Glutamatergic neuron (in vitro differentiated cells): Measurements from ENCODE around the gene MT1HL1. TPM values are rescaled to one million over a fixed set of nuclear protein-coding genes. Genes with fewer than 3 reads are reported as not detected.

Source experiments
- DNase-seq: peaks from one replicate; pipeline ENCODE4 v3.0.0; 2022
- H3K27ac Mint-ChIP-seq: one replicate; pipeline ENCODE4 v1.8.0; 2020; ENCODE audit warnings: mild to moderate bottlenecking, mixed read lengths, inconsistent platforms; ENCODE audit not compliant: unreplicated experiment
- H3K27me3 Mint-ChIP-seq: one replicate; pipeline ENCODE4 v1.8.0; 2020; ENCODE audit warnings: mild to moderate bottlenecking, moderate library complexity, mixed read lengths, inconsistent platforms; ENCODE audit not compliant: unreplicated experiment
- H3K36me3 Mint-ChIP-seq: one replicate; pipeline ENCODE4 v1.8.0; 2020; ENCODE audit warnings: mild to moderate bottlenecking, mixed read lengths, inconsistent platforms; ENCODE audit not compliant: unreplicated experiment
- H3K4me1 Mint-ChIP-seq: one replicate; pipeline ENCODE4 v1.8.0; 2020; ENCODE audit warnings: mild to moderate bottlenecking, low read depth, mixed read lengths, inconsistent platforms; ENCODE audit not compliant: unreplicated experiment
- H3K4me3 Mint-ChIP-seq: one replicate; pipeline ENCODE4 v1.8.0; 2020; ENCODE audit warnings: mild to moderate bottlenecking, mixed read lengths, inconsistent platforms; ENCODE audit not compliant: unreplicated experiment
- H3K9me3 Mint-ChIP-seq: one replicate; pipeline ENCODE4 v1.8.0; 2020; ENCODE audit warnings: mild to moderate bottlenecking, moderate library complexity, mixed read lengths, inconsistent platforms; ENCODE audit not compliant: unreplicated experiment
- total RNA-seq: library from RNA; stranded (reverse); fragmentation: NEBNext Ultra II Directional; extraction: Animal tissue kit (Norgen Biotek cat#: 25700); gene quantifications from one replicate; pipeline ENCODE4 v1.2.1, GENCODE V29; 2021; ENCODE audit not compliant: unreplicated experiment
- TF ChIP-seq, protein P1 (sequence below): fragments of 200-600 bp; sonication (generic); IDR thresholded peaks from one replicate; pipeline ENCODE4 v1.5.0; 2021; ENCODE audit not compliant: partially characterized antibody, unreplicated experiment

Gene MT1HL1
- total RNA-seq, 1 donor from 2014 or later, result not detected

DNA sequence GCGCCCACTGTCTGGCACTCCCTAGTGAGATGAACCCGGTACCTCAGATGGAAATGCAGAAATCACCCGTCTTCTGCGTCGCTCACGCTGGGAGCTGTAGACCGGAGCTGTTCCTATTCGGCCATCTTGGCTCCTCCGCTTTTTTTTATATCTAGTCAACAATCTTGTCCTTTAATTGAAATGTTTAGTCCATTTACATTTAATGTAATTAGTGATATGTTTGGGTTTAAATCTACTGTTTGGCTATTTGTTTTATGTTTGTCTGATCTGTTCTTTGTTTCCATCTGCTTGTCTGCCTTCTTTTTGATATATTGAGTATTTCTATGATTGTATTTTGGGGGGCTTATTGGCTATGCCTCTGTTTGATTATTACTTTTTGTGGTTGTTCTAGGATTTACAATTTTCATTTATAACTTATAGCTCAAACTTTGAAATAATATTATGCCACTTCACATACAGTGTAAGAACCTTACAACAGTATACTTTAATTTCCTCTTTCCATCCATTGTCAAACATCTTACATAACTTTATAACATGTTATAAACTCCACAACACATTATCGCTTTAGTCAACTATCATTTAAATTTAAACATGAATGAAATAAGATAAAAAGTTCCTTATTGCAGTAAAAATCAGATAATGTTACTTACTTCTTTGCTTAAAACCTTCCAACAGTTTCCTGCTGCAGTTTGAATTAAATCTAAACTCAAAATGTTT is 21.3 kb upstream of the MT1HL1 start:
- no peak for DNase-seq
- H3K36me3 Mint-ChIP-seq, result peaks cover 5% of the 10 kb centered on the region
- H3K27me3 Mint-ChIP-seq, result peaks cover 2% of the 10 kb centered on the region
- peaks cover 3% of the 10 kb centered on the region for H3K9me3 Mint-ChIP-seq
- H3K4me1 Mint-ChIP-seq, result no peaks in the 10 kb centered on the region
- no peak overlapping the region for H3K27ac Mint-ChIP-seq
- TF ChIP-seq, protein P1, sequence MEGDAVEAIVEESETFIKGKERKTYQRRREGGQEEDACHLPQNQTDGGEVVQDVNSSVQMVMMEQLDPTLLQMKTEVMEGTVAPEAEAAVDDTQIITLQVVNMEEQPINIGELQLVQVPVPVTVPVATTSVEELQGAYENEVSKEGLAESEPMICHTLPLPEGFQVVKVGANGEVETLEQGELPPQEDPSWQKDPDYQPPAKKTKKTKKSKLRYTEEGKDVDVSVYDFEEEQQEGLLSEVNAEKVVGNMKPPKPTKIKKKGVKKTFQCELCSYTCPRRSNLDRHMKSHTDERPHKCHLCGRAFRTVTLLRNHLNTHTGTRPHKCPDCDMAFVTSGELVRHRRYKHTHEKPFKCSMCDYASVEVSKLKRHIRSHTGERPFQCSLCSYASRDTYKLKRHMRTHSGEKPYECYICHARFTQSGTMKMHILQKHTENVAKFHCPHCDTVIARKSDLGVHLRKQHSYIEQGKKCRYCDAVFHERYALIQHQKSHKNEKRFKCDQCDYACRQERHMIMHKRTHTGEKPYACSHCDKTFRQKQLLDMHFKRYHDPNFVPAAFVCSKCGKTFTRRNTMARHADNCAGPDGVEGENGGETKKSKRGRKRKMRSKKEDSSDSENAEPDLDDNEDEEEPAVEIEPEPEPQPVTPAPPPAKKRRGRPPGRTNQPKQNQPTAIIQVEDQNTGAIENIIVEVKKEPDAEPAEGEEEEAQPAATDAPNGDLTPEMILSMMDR, result no peak
- no peak overlapping the region for H3K4me3 Mint-ChIP-seq

DNA sequence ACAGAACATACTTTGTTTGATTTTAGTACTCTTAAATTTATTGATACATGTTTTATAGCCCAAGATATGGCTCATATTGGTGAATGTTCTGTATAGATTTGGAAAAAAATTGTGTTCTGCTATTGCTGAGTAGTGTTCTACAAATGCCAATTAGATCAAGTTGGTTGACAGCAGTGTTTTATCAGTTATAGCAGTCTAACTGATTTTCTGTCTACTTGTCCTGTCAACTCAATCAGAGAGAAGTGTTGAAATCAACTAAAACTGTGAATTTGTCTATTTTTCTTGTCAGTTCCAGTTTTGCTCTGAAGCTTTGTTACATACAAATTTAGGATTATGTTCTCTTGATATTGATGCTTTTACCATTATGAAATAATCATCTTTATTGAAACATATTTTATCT is 14.7 kb upstream of the MT1HL1 start:
- no peak overlapping the region for H3K4me3 Mint-ChIP-seq
- no peak overlapping the region for H3K27ac Mint-ChIP-seq
- no peaks in the 10 kb centered on the region for H3K36me3 Mint-ChIP-seq
- DNase-seq, result no peak
- no peaks in the 10 kb centered on the region for H3K27me3 Mint-ChIP-seq
- H3K9me3 Mint-ChIP-seq, result no peaks in the 10 kb centered on the region
- TF ChIP-seq, protein P1, result no peak
- no peaks in the 10 kb centered on the region for H3K4me1 Mint-ChIP-seq

DNA sequence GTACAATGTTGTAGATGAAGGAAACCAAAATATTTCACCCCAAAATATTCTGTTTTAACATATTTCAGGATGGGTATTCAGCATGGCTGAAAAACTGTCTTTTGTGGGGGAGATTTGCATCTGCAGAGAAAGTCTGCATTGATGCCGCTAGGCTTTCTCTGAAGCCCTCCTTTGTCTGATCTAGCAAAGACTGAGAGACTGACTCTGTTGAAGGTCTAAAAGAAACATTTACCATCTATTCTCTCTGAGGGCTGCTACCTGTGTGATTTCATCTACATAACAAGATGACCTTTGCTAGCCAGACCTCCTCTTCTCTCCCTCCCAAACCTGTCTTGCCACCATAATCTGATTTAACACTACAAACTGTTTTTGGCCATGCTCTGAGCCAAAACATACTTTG is 12.4 kb upstream of the MT1HL1 start:
- no peaks in the 10 kb centered on the region for H3K36me3 Mint-ChIP-seq
- H3K9me3 Mint-ChIP-seq, result no peaks in the 10 kb centered on the region
- TF ChIP-seq, protein P1, result no peak
- no peaks in the 10 kb centered on the region for H3K4me1 Mint-ChIP-seq
- H3K27ac Mint-ChIP-seq, result no peak overlapping the region
- H3K4me3 Mint-ChIP-seq, result no peak overlapping the region
- no peaks in the 10 kb centered on the region for H3K27me3 Mint-ChIP-seq
- DNase-seq, result no peak

DNA sequence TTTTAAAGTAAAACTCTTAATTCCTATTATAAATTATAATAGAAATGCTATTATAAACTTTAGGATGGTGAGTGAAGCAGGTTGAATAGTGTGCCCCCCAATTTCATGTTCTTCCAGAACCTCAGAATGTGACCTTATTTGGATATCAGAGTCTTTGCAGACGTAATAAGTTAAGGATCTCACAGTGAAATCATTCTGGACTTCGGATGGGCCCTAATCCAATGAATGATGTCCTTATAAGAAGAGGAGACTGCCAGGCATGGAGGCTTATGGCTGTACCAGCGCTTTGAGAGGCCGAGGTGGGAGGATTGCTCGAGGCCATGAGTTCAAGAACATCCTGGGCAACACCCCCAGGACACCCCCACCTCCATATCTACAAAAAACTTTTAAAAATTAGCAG is 9.4 kb upstream of the MT1HL1 start:
- H3K36me3 Mint-ChIP-seq, result no peaks in the 10 kb centered on the region
- no peak for DNase-seq
- no peak overlapping the region for H3K4me3 Mint-ChIP-seq
- no peak overlapping the region for H3K27ac Mint-ChIP-seq
- H3K9me3 Mint-ChIP-seq, result no peaks in the 10 kb centered on the region
- no peaks in the 10 kb centered on the region for H3K4me1 Mint-ChIP-seq
- TF ChIP-seq, protein P1, result no peak
- no peaks in the 10 kb centered on the region for H3K27me3 Mint-ChIP-seq

DNA sequence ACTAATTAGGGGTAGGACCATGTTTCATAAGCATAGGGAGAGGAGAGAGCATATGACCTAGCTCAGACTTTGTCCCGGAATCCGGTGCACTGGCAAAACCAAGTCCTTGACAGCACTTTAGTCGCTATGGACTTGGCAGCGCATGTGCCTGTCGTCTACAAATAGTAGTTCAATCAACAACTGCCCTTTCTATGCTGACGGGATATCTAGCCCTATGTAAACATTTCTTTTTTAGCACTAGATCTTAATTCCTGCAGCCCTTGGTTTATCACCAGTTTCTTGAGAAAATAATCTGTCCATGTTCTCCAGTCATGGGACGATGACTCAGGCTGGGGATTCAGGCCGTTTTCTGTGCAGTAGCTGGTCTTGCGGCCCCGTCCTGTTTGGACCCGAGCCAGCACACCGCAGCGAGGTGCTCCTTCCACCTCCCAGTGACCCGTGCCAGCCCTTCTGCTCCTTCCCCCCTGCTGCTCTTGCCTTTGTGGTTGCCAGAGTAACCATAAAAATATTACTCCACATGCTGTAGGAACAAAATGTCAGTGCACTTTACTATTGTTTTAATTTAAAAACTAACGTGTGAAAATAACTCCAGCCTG is 8.6 kb upstream of the MT1HL1 start:
- H3K4me3 Mint-ChIP-seq, result no peak overlapping the region
- H3K27ac Mint-ChIP-seq, result no peak overlapping the region
- no peak for DNase-seq
- no peaks in the 10 kb centered on the region for H3K36me3 Mint-ChIP-seq
- TF ChIP-seq, protein P1, result no peak
- H3K9me3 Mint-ChIP-seq, result no peaks in the 10 kb centered on the region
- H3K4me1 Mint-ChIP-seq, result no peaks in the 10 kb centered on the region
- no peaks in the 10 kb centered on the region for H3K27me3 Mint-ChIP-seq
